HG03025 (cell line): ENCODE measurements around the gene DHRS2.

Experiments used
- ATAC-seq: cut with Tn5 transposase; IDR thresholded peaks from one replicate; pipeline ENCODE4 v1.9.1; 2021; ENCODE audit warnings: mild to moderate bottlenecking, moderate library complexity; ENCODE audit not compliant: unreplicated experiment, low FRiP score

Gene DHRS2

GRCh38 chr14:23612354-23612732 is 23.8 kb upstream of the DHRS2 start:
- no peak for ATAC-seq

DNA sequence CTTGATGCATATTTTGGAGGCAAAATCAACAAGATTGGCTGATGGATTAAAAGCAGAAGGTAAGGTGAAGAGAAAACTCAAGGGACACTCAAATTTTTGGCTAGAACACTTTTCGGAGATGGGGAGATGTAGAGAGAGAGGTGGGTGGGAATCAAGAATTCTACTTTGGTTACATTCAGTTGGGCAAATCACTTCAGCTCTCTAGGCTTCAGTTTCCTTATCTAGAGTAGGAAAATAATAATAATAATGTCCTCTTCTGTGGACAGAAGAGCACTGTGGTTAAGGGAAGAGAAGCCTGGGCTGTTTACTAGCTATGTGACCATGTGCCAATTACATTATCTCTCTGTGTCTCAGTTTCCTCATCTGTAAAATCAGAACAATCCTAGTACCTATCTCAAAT is 23.4 kb upstream of the DHRS2 start:
- no peak for ATAC-seq

GRCh38 chr14:23613242-23614070 is 22.7 kb upstream of the DHRS2 start:
- ATAC-seq = no peak

- no peak for ATAC-seq
Measured at GRCh38 chr14:23614395-23614828, 21.8 kb upstream of the DHRS2 start.

DNA sequence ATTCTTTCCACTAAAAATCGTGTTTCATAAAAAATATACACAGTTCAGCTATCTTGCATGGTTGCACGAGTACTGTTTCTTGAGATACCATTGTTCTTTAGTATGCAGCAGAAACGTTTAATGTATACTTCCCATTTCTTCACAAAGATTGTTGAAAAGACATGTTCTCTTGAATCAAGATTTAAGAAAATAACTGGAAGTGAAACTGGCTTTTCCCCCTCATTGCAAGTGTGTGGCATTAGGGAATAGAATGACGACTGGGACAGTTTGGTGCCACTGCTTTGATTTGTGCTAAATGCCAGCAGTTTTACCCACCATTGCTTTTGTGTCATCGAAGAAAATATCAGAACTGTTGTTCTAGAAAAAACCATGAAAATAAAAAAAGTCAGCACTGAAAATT is 20.3 kb upstream of the DHRS2 start:
- ATAC-seq = no peak

GRCh38 chr14:23617539-23617938 is 18.6 kb upstream of the DHRS2 start:
- ATAC-seq = no peak

GRCh38 chr14:23618415-23618988 is 17.7 kb upstream of the DHRS2 start:
- no peak for ATAC-seq

GRCh38 chr14:23620177-23620702 is 15.9 kb upstream of the DHRS2 start:
- no peak for ATAC-seq

DNA sequence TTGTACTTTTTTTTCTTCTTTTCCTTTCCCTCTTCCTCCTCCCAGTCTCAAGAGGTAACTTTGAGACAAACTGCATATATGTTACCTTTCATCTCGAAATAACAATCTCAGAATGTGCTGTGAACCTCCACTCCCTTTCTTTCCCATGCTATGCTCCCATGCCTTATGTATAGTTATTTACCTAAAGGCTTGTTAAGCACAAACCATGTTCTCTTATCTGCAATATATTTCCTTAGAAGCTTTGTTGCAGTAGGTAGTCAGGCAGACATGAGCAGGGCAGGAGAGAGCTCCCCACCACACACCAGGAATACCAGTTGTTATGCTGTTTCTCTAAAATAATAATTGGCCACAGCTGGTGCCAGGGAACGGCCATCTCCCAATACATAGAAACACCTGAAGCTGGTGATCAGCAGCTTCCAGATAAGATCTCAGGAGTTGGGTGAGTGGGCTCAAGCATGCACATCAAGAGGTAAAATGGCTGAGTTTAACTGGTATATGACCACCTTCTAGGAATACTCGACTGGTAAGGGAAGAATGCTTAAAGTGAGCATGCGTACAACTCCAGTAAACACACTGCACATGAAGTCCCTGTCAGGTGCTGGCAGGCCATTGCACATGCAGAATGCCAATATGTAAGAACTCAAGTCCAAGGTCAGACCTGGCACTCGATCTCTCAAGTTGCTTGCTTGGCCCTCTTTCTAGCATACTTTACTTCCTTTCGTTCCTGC is 14.8 kb upstream of the DHRS2 start:
- no peak for ATAC-seq

- ATAC-seq = no peak
Measured at GRCh38 chr14:23621932-23622730, 14.0 kb upstream of the DHRS2 start.

GRCh38 chr14:23622990-23623389 is 13.2 kb upstream of the DHRS2 start:
- ATAC-seq = no peak

- no peak for ATAC-seq
Measured at GRCh38 chr14:23623962-23624361, 12.2 kb upstream of the DHRS2 start.

DNA sequence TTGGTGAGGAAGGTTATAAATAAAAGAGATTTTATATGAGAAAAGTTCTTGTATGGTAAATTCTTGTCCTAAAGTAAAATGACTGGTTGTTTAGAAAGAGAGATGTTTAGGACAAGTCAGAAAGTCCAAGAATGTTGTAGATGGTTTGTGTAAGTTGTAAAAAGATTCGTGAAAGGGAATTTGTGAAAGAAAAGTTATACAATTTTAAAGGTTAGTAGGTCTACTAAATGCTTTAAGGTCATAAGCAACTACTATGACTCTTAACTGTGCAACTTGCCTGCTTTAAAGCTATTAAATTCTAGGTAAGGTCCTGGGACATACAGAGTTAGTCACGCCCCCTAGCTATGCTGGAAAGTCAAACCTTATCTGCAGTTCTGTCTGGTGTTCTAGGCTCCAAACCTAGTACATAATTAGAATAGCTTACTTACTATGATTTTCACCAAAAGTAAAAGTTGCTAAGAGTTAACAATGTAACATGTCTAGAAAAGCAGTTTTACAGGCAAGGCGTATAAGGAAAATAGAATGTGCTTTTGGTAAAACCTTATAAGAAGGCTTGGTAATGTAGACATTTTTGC is 11.2 kb upstream of the DHRS2 start:
- no peak for ATAC-seq

GRCh38 chr14:23626946-23627345 is 9.2 kb upstream of the DHRS2 start:
- ATAC-seq = no peak

- ATAC-seq = no peak
Measured at GRCh38 chr14:23627961-23628360, 8.2 kb upstream of the DHRS2 start.

- ATAC-seq = no peak
Measured at GRCh38 chr14:23629204-23629603, 7.0 kb upstream of the DHRS2 start.

DNA sequence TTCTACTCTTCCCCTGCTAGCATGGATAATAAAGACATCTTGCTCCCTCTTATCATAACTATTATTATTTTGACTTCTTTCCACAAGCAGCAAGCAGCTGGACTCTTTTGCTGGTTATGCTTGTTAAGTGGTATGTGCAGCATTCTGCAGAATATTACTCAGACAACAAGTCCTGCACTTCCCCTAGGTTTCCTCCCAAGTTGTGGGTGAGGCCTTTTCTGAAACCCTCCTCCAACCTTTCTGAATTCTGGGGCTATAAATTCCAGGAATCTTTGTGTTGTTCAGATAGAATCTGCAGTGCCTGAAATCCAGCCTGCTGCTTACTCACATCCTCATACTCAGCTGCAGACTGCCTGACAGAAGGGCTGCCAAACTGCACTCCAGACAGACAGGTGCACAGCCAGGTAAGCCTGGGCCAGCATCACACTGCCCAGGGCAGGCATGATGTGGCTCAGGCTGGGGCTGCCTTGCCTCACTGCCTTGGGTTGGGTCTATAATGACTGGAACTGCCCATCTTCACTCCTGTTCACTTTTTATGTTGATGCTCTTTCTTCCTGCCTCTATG is 6.2 kb upstream of the DHRS2 start:
- ATAC-seq = no peak

- no peak for ATAC-seq
Measured at GRCh38 chr14:23630687-23631086, 5.5 kb upstream of the DHRS2 start.

DNA sequence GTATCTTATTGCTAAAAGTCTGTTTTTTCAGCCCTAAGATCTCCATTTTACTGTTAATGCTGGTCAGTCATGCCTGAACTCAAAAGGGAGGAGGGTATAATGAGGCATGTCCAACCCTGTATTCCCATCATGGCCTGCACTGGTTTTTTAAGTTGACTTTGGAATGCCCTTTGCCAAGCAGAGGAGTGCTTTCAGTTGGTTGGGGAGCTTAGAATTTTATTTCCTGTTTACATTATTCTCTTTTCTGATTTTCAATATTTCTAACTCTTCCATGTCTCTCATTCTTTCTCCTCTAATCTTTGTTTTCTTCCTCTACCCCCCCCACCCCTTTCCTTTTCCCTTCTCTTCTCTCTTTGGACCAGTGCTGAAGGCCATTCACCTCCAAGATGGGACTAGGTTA is 4.9 kb upstream of the DHRS2 start:
- ATAC-seq = no peak
